GM12892 (cell line): ENCODE measurements around the gene ZNF136.

Experiments
- POLR2A ChIP-seq: IDR thresholded peaks from 2 replicates; pipeline ENCODE4 v1.6.1; 2011; ENCODE audit warnings: low read depth, low read length, control low read depth
- POLR2AphosphoS5 ChIP-seq: IDR thresholded peaks from 2 replicates; pipeline ENCODE4 v1.6.1; 2011; ENCODE audit warnings: low read depth, low read length, control low read depth
- TAF1 ChIP-seq: IDR thresholded peaks from 2 replicates; pipeline ENCODE4 v1.6.1; 2011; ENCODE audit warnings: low read depth, mild to moderate bottlenecking, control low read depth, low read length, borderline replicate concordance

DNA sequence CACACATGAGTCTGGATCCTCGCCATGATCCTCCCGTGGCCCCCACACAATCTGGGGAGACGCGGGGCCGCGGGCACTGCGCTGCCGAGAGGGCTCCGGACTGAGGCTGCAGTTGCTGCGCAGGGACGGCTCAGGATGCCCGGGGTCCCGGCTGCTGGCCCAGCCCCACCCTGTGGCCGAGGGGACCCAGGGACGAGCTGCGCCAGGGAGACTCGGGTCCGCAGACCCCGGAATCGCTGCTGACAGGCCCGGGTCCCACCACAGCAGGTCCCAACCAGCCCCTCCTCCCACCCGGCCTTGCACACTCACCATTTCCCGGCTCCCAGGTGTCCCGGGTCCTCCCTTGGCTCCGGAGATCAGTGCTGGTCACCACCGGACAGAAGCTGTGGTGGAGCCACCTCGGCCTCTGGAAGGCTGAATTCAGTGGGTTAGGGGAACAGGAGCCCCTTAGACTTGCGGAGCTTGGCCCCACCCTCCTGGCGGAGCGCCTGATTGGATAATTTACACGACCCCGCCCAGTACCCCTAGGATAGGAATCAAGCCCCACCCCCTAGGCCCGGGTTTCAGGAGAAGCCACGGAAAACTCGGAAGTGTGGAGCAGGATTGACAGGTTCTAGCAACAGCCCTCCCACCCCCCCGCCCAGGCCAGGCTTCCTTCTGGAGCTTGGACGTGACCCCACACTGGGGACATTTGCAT, 74.4 kb downstream of the ZNF136 start:
- TF ChIP-seq POLR2A (no peak), POLR2AphosphoS5 (no peak), TAF1 (no peak)
